ENCODE results near the gene TET2.
"Not testable (repeated sequence)": the region's sequence is repeated elsewhere in the genome, so short reads cannot be mapped to it uniquely, and the experiment has no call there.

Gene TET2

GRCh38 chr4:105293360-105293759, 146.7 kb downstream of the TET2 start:
- no peaks in the 10 kb centered on the region for H3K4me1 ChIP-seq (ENCODE audit: control extremely low read depth in 1 of 4, control insufficient read depth in 4 of 4, insufficient read depth in 4 of 4, low read length in 3 of 4)
- no peak overlapping the region for H3K4me3 ChIP-seq (ENCODE audit: control insufficient read depth in 1 of 7, extremely low read depth in 1 of 7, insufficient read depth in 4 of 7, low read depth in 2 of 7, low read length in 6 of 7)
- CTCF ChIA-PET: no interaction called here
- H3K36me3 ChIP-seq (ENCODE audit: control insufficient read depth in 4 of 4, insufficient read depth in 4 of 4, low read length in 3 of 4): no peaks in the 10 kb centered on the region
- POLR2A ChIA-PET: no interaction called here
- no peaks in the 10 kb centered on the region for H3K27me3 ChIP-seq (replicated peaks in 2 of 5; ENCODE audit: control insufficient read depth in 4 of 5, insufficient read depth in 5 of 5, low read length in 4 of 5)
- DNase-seq: peak in 1 of 3 donors; percentile 33
- no peak overlapping the region for H3K27ac ChIP-seq (ENCODE audit: insufficient read depth in 1 of 2, low read depth in 1 of 2, low read length in 2 of 2, poor library complexity in 1 of 2, severe bottlenecking in 2 of 2)
- H3K9me3 ChIP-seq (ENCODE audit: control extremely low read depth in 1 of 5, control insufficient read depth in 4 of 5, insufficient read depth in 2 of 5, low read depth in 1 of 5, low read length in 4 of 5): peaks cover 3 to 7% (median 4%) of the 10 kb centered on the region in 5 experiments

DNA sequence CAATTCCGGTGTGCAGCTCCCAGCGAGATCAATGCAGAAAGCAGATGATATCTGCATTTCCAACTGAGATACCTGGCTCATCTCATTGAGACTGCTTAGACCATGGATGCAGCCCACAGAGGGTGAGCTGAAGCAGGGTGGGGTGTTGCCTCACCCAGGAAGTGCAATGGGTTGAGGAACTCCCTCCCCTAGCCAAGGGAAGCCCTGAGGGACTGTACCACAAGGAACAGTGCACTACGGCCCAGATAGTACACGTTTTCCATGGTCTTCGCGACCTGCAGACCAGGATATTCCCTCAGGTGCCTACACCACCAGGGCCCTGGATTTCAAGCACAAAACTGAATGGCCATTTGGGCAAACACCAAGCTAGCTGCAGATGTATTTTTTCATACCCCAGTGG, 150.0 kb downstream of the TET2 start:
- WGBS (ENCODE audit: insufficient coverage): 100% methylated on average over 5 of the region's 6 CpGs
- Histone ChIP-seq H3K27ac (ENCODE audit: insufficient read depth in 1 of 2, low read depth in 1 of 2, low read length in 2 of 2, poor library complexity in 1 of 2, severe bottlenecking in 2 of 2) (no peak overlapping the region), H3K36me3 (ENCODE audit: control insufficient read depth in 4 of 4, insufficient read depth in 4 of 4, low read length in 3 of 4) (no peaks in the 10 kb centered on the region), H3K27me3 (replicated peaks in 2 of 5; ENCODE audit: control insufficient read depth in 4 of 5, insufficient read depth in 5 of 5, low read length in 4 of 5) (no peaks in the 10 kb centered on the region), H3K9me3 (ENCODE audit: control extremely low read depth in 1 of 5, control insufficient read depth in 4 of 5, insufficient read depth in 2 of 5, low read depth in 1 of 5, low read length in 4 of 5) (no peaks in the 10 kb centered on the region), H3K4me3 (ENCODE audit: control insufficient read depth in 1 of 7, extremely low read depth in 1 of 7, insufficient read depth in 4 of 7, low read depth in 2 of 7, low read length in 6 of 7) (no peak overlapping the region), H3K4me1 (ENCODE audit: control extremely low read depth in 1 of 4, control insufficient read depth in 4 of 4, insufficient read depth in 4 of 4, low read length in 3 of 4) (no peaks in the 10 kb centered on the region)
- ChIA-PET CTCF (no interaction called here), POLR2A (no interaction called here)
- DNase-seq: no peak

- H3K9me3 ChIP-seq (ENCODE audit: control extremely low read depth in 1 of 5, control insufficient read depth in 4 of 5, insufficient read depth in 2 of 5, low read depth in 1 of 5, low read length in 4 of 5); POLR2A ChIA-PET; H3K27me3 ChIP-seq (replicated peaks in 2 of 5; ENCODE audit: control insufficient read depth in 4 of 5, insufficient read depth in 5 of 5, low read length in 4 of 5); H3K27ac ChIP-seq (ENCODE audit: insufficient read depth in 1 of 2, low read depth in 1 of 2, low read length in 2 of 2, poor library complexity in 1 of 2, severe bottlenecking in 2 of 2); H3K4me1 ChIP-seq (ENCODE audit: control extremely low read depth in 1 of 4, control insufficient read depth in 4 of 4, insufficient read depth in 4 of 4, low read length in 3 of 4); H3K36me3 ChIP-seq (ENCODE audit: control insufficient read depth in 4 of 4, insufficient read depth in 4 of 4, low read length in 3 of 4); H3K4me3 ChIP-seq (ENCODE audit: control insufficient read depth in 1 of 7, extremely low read depth in 1 of 7, insufficient read depth in 4 of 7, low read depth in 2 of 7, low read length in 6 of 7); DNase-seq: not testable (repeated sequence)
- CTCF ChIA-PET: interaction anchor here (1.1 kb wide), 1 partner anchor 170 kb away, joined by 4 read pairs; no protein-coding TSS in a partner anchor
- no CpG with 5 or more reads among the region's 1 CpG for WGBS (ENCODE audit: insufficient coverage)
Measured at GRCh38 chr4:105299027-105299426, 152.4 kb downstream of the TET2 start.

- CTCF ChIA-PET: no interaction called here
- Histone ChIP-seq H3K4me3 (ENCODE audit: control insufficient read depth in 1 of 7, extremely low read depth in 1 of 7, insufficient read depth in 4 of 7, low read depth in 2 of 7, low read length in 6 of 7) (no peak overlapping the region), H3K36me3 (ENCODE audit: control insufficient read depth in 4 of 4, insufficient read depth in 4 of 4, low read length in 3 of 4) (no peaks in the 10 kb centered on the region), H3K9me3 (ENCODE audit: control extremely low read depth in 1 of 5, control insufficient read depth in 4 of 5, insufficient read depth in 2 of 5, low read depth in 1 of 5, low read length in 4 of 5) (peaks cover 0 to 8% (median 2%) of the 10 kb centered on the region in 5 experiments), H3K27ac (ENCODE audit: insufficient read depth in 1 of 2, low read depth in 1 of 2, low read length in 2 of 2, poor library complexity in 1 of 2, severe bottlenecking in 2 of 2) (no peak overlapping the region), H3K27me3 (replicated peaks in 2 of 5; ENCODE audit: control insufficient read depth in 4 of 5, insufficient read depth in 5 of 5, low read length in 4 of 5) (no peaks in the 10 kb centered on the region), H3K4me1 (ENCODE audit: control extremely low read depth in 1 of 4, control insufficient read depth in 4 of 4, insufficient read depth in 4 of 4, low read length in 3 of 4) (peaks cover 0 to 4% (median 0%) of the 10 kb centered on the region in 4 experiments)
- DNase-seq: no peak
- POLR2A ChIA-PET: interaction anchor here (0.5 kb wide), 1 partner anchor 624 kb away, joined by 4 read pairs; no protein-coding TSS in a partner anchor
Measured at GRCh38 chr4:105304085-105304484, 157.4 kb downstream of the TET2 start.

DNA sequence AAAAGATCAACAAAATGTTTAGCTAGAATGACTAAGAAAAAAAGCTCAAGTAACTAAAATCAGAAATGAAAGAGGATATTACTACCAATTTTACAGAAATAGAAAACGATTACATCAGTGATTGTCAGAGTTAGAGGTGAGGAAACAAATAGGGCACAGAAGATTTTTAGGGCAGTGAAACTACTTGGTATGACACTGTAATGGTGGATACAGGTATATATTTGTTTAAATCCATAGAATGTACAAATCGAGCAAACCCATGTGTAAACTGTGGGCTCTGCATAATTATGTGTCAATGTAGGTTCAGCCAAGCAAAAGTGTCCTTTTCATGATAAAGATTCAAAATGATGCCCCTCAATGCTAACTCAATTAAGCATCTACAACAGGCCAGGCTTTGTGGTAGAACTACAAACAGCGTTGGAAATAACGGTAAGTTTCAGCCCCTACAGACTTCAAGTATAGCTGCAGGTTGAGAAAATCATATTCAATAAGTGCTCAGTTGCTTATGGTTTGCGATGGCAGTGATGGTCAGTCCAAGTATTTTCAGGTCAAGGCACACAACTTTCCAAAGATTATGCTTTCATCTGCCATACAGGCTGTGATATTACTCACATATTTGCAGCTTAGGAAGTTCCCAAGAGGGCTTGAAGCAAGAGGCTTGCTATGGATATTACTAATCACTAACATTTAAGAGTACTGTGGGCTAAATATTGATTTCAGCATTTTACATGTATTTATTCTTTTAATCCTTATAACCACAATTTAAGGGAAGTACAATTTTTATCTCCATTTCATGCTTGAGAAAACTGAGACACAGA, 158.6 kb downstream of the TET2 start:
- peaks cover 0 to 8% (median 2%) of the 10 kb centered on the region in 5 experiments for H3K9me3 ChIP-seq (ENCODE audit: control extremely low read depth in 1 of 5, control insufficient read depth in 4 of 5, insufficient read depth in 2 of 5, low read depth in 1 of 5, low read length in 4 of 5)
- ChIA-PET CTCF (no interaction called here), POLR2A (interaction anchor here (0.6 kb wide), 1 partner anchor 59 kb away, joined by 3 read pairs; no protein-coding TSS in a partner anchor)
- H3K4me3 ChIP-seq (ENCODE audit: control insufficient read depth in 1 of 7, extremely low read depth in 1 of 7, insufficient read depth in 4 of 7, low read depth in 2 of 7, low read length in 6 of 7): no peak overlapping the region
- no peak overlapping the region for H3K27ac ChIP-seq (ENCODE audit: insufficient read depth in 1 of 2, low read depth in 1 of 2, low read length in 2 of 2, poor library complexity in 1 of 2, severe bottlenecking in 2 of 2)
- H3K27me3 ChIP-seq (replicated peaks in 2 of 5; ENCODE audit: control insufficient read depth in 4 of 5, insufficient read depth in 5 of 5, low read length in 4 of 5): no peaks in the 10 kb centered on the region
- H3K4me1 ChIP-seq (ENCODE audit: control extremely low read depth in 1 of 4, control insufficient read depth in 4 of 4, insufficient read depth in 4 of 4, low read length in 3 of 4): peaks cover 0 to 4% (median 0%) of the 10 kb centered on the region in 4 experiments
- WGBS (ENCODE audit: insufficient coverage): 96% methylated on average over 4 of the region's 5 CpGs
- DNase-seq: no peak
- H3K36me3 ChIP-seq (ENCODE audit: control insufficient read depth in 4 of 4, insufficient read depth in 4 of 4, low read length in 3 of 4): no peaks in the 10 kb centered on the region

GRCh38 chr4:105306158-105306781, 159.6 kb downstream of the TET2 start:
- Histone ChIP-seq H3K27me3 (replicated peaks in 2 of 5; ENCODE audit: control insufficient read depth in 4 of 5, insufficient read depth in 5 of 5, low read length in 4 of 5) (no peaks in the 10 kb centered on the region), H3K27ac (ENCODE audit: insufficient read depth in 1 of 2, low read depth in 1 of 2, low read length in 2 of 2, poor library complexity in 1 of 2, severe bottlenecking in 2 of 2) (no peak overlapping the region), H3K4me1 (ENCODE audit: control extremely low read depth in 1 of 4, control insufficient read depth in 4 of 4, insufficient read depth in 4 of 4, low read length in 3 of 4) (peaks cover 0 to 4% (median 0%) of the 10 kb centered on the region in 4 experiments), H3K9me3 (ENCODE audit: control extremely low read depth in 1 of 5, control insufficient read depth in 4 of 5, insufficient read depth in 2 of 5, low read depth in 1 of 5, low read length in 4 of 5) (peaks cover 0 to 8% (median 2%) of the 10 kb centered on the region in 5 experiments), H3K36me3 (ENCODE audit: control insufficient read depth in 4 of 4, insufficient read depth in 4 of 4, low read length in 3 of 4) (no peaks in the 10 kb centered on the region), H3K4me3 (ENCODE audit: control insufficient read depth in 1 of 7, extremely low read depth in 1 of 7, insufficient read depth in 4 of 7, low read depth in 2 of 7, low read length in 6 of 7) (no peak overlapping the region)
- POLR2A ChIA-PET: no interaction called here
- DNase-seq: peak in 2 of 3 donors; percentile 9 to 24
- CTCF ChIA-PET: no interaction called here
- 95% methylated on average over 3 of the region's 5 CpGs for WGBS (ENCODE audit: insufficient coverage)

GRCh38 chr4:105306820-105307219, 160.1 kb downstream of the TET2 start:
- Histone ChIP-seq H3K9me3 (ENCODE audit: control extremely low read depth in 1 of 5, control insufficient read depth in 4 of 5, insufficient read depth in 2 of 5, low read depth in 1 of 5, low read length in 4 of 5) (peaks cover 0 to 8% (median 2%) of the 10 kb centered on the region in 5 experiments), H3K4me3 (ENCODE audit: control insufficient read depth in 1 of 7, extremely low read depth in 1 of 7, insufficient read depth in 4 of 7, low read depth in 2 of 7, low read length in 6 of 7) (no peak overlapping the region), H3K27ac (ENCODE audit: insufficient read depth in 1 of 2, low read depth in 1 of 2, low read length in 2 of 2, poor library complexity in 1 of 2, severe bottlenecking in 2 of 2) (no peak overlapping the region), H3K36me3 (ENCODE audit: control insufficient read depth in 4 of 4, insufficient read depth in 4 of 4, low read length in 3 of 4) (no peaks in the 10 kb centered on the region), H3K27me3 (replicated peaks in 2 of 5; ENCODE audit: control insufficient read depth in 4 of 5, insufficient read depth in 5 of 5, low read length in 4 of 5) (no peaks in the 10 kb centered on the region), H3K4me1 (ENCODE audit: control extremely low read depth in 1 of 4, control insufficient read depth in 4 of 4, insufficient read depth in 4 of 4, low read length in 3 of 4) (peaks cover 0 to 4% (median 0%) of the 10 kb centered on the region in 4 experiments)
- ChIA-PET CTCF (no interaction called here), POLR2A (no interaction called here)
- DNase-seq: no peak
- no CpG with 5 or more reads among the region's 3 CpGs for WGBS (ENCODE audit: insufficient coverage)

Data from common myeloid progenitor, CD34-positive (primary cell).